ENCODE results near the gene VEGFA.

VEGFA gene

GRCh38 chr6:43788301-43788700 lies 18.3 kb downstream of the VEGFA start:
- no peak for DNase-seq

- DNase-seq, result no peak
These were observed 19.4 kb downstream of the VEGFA start for GRCh38 chr6:43789447-43789846.

- DNase-seq, result no peak
These were observed 20.0 kb downstream of the VEGFA start for GRCh38 chr6:43790031-43790430.

- no peak for DNase-seq
These were observed 21.9 kb downstream of the VEGFA start for GRCh38 chr6:43791745-43792422.

- DNase-seq, result no peak
These were observed 23.3 kb downstream of the VEGFA start for GRCh38 chr6:43793154-43793874.

- DNase-seq, result no peak
These were observed 23.8 kb downstream of the VEGFA start for GRCh38 chr6:43793875-43794242.

- no peak for DNase-seq
These were observed 25.4 kb downstream of the VEGFA start for GRCh38 chr6:43795421-43795820.

GRCh38 chr6:43796168-43796567 lies 26.2 kb downstream of the VEGFA start:
- DNase-seq, result no peak

- DNase-seq, result no peak
These were observed 27.2 kb downstream of the VEGFA start for GRCh38 chr6:43796903-43797890.

GRCh38 chr6:43797919-43798318 lies 27.9 kb downstream of the VEGFA start:
- DNase-seq, result no peak

GRCh38 chr6:43798688-43799444 lies 28.9 kb downstream of the VEGFA start:
- peak in 1 of 2 donors; percentile 69 for DNase-seq

- DNase-seq, result peak in 1 of 2 donors; percentile 32
These were observed 29.7 kb downstream of the VEGFA start for GRCh38 chr6:43799551-43800297.

- no peak for DNase-seq
These were observed 30.2 kb downstream of the VEGFA start for GRCh38 chr6:43800298-43800623.

- no peak for DNase-seq
These were observed 30.9 kb downstream of the VEGFA start for GRCh38 chr6:43800746-43801494.

GRCh38 chr6:43801495-43802181 lies 31.6 kb downstream of the VEGFA start:
- DNase-seq, result no peak

GRCh38 chr6:43803055-43803782 lies 33.2 kb downstream of the VEGFA start:
- DNase-seq, result no peak

GRCh38 chr6:43803783-43804549 lies 34.0 kb downstream of the VEGFA start:
- DNase-seq, result peak in 1 of 2 donors; percentile 61

GRCh38 chr6:43804550-43805223 lies 34.7 kb downstream of the VEGFA start:
- no peak for DNase-seq

GRCh38 chr6:43805699-43806042 lies 35.7 kb downstream of the VEGFA start:
- DNase-seq, result no peak
